Stimulated activated CD8-positive, alpha-beta memory T cell treated with anti-CD3 and anti-CD28 coated beads, Interleukin-15, amount 100 ng/mL, for 1 hour (primary cell): ENCODE data around the gene SLC66A2.

Source experiments
- DNase-seq: peaks from one replicate; pipeline ENCODE4 v3.0.0-alpha.2; 2020; ENCODE audit warnings: low read depth

SLC66A2 gene

GRCh38 chr18:79919089-79919488 is 32.4 kb downstream of the SLC66A2 start:
- DNase-seq: no peak

DNA sequence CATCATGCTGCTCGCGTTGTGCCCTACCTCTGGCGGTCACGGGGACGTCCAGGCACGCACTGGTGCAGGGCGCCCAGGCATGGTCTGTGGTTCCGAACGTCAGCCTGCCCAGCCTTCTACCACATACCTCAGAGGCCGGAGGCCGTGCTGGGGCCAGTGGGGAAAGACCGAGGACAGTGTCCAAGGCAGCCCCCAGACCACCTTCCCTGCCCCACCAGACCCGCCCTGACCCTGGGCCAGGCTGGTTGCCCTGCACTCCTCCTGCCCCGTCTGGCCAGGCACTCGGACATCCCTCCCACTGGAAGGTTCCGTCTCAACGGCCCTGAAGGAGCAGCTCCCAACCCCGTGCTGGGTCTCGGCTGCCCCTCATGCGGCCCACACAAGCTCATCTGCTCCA is 32.8 kb downstream of the SLC66A2 start:
- no peak for DNase-seq

DNA sequence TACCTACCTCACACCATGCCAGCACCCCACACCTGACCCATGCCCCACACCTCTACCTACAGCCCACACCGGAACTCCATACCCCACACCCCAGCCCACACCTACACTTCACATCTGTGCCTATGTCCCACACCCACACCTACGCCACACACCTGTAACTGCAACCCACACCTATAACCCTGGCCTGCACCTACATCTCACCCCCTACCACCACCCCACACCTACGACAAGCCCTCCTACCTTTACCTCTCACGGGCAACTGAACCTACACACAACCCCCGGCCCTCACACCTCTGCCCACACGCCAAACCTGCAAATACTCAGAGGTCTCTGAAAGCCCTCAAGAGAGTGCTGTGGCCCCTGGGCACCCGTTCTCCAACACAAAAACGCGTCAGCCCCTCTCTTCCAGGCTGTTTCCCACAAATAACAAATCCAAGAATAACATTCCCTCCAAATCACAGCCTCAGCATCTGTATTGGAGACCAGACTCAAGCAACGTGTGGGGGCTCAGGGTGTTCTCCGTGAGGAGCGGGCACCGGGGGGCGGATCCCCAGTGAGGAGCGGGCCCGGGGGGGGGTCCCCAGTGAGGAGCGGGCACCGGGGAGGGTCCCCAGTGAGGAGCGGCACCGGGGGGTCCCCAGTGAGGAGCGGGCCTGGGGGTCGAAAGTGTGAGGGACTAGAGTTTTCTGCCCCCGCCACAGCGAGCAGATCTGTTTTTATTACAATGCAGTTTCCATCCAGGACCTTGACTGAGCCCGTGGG is 33.4 kb downstream of the SLC66A2 start:
- no peak for DNase-seq

DNA sequence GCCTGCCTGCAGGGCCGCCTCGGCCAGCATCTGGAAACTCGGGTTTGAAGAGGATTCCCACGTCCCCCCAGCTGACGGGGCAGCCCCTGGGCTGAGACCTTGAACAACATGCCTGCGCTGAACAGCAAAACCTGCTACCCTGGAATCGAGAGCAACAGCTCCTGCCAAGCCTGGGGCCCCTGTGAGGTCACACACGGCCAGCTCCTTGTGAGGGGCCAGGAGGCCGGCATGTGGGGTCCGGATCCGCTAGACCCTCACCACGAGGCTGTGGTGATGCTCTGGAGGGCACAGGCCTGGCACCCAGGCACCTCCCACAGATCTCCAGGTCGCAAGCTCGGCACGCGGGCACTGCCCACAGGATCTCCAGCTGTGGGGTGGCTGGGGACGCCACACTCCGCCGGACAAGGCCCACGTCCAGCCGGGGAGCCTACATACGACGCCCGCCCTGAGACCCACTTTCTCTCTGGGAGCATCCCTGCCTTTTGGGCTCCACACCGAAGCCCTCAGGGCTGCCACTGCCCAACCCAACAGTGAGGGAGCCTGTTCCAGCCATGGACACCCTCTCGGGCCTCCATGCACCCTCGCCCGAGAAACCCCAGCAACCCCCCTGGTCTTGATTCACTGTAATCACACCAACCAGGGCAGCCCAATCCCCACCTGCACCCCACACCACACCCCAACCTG is 34.1 kb downstream of the SLC66A2 start:
- DNase-seq: no peak

DNA sequence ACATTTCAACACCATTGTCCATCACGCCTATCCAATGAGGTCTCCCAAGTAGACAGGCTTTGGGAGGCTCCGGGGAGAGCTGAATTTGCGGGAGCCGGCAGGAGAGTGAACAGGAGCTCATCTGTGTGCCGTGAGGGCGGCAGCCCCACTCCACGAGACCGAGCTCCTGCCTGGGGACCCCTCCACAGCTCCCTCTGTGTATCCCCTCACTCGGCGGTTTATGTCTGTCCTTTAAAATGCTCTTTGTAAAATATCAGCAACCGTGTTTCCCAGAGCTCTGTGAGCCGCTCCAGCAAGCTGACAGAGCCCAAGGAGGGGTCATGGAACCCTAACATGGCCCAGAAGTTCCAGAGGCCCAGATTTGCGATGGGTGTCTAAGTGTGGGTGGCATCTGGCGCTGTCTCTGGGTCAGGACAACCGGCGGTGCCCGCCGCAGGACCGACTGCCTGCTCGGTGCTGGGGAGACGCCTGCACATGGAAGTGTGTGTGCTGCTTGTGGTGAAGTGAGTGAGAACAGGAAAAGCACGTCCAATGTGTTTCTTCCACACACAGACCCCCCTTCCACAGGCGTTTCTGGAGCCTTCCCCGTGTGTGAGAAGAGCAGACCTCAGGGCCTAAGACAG is 34.8 kb downstream of the SLC66A2 start:
- DNase-seq: no peak

GRCh38 chr18:79916128-79916494 is 35.3 kb downstream of the SLC66A2 start:
- DNase-seq: no peak

DNA sequence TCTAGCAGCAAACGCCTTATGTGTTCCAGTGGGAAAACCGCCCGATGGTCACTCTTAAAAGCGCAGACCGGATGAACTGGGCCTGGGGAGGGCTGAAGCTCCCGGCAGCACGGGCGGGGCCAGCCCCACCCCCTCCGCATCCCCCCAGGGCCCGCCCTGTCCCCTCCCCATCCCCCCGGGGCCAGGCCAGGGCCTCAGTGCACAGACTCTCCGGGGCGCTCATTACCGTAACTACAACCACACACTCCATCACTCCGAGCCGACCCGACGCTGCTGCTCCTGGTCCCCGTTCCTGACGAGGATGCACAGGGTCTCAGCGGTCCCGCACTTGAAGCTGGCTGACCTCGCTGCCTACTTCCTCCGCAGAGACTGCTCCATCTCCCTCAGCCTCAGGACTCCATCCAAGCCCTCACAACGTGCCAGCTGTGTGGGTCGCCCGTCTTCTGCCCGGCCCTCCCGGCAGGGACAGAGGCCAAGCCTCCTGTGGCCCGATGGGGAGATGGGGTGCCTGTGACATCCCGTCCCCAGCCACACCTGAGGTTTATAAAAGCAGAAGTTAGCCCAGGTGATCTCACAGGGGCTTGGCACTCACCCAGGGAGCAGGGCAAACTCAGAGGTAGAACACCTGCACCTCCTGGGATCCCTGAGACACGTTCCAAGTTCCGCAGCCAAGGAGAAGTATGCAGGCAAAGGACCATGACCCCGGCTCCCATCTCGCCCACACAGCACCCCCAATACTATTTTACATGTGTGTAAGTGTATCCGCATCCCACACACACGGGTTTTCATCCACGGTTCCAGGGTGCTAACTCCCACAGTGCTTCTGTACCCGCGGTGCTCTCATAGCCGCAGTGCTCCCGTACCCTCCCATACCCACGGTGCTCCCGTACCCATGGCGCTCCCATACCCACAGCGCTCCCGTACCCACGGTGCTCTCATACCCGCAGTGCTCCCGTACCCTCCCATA is 36.0 kb downstream of the SLC66A2 start:
- DNase-seq: no peak

- no peak for DNase-seq
Observed at GRCh38 chr18:79914614-79915160, 36.8 kb downstream of the SLC66A2 start.

DNA sequence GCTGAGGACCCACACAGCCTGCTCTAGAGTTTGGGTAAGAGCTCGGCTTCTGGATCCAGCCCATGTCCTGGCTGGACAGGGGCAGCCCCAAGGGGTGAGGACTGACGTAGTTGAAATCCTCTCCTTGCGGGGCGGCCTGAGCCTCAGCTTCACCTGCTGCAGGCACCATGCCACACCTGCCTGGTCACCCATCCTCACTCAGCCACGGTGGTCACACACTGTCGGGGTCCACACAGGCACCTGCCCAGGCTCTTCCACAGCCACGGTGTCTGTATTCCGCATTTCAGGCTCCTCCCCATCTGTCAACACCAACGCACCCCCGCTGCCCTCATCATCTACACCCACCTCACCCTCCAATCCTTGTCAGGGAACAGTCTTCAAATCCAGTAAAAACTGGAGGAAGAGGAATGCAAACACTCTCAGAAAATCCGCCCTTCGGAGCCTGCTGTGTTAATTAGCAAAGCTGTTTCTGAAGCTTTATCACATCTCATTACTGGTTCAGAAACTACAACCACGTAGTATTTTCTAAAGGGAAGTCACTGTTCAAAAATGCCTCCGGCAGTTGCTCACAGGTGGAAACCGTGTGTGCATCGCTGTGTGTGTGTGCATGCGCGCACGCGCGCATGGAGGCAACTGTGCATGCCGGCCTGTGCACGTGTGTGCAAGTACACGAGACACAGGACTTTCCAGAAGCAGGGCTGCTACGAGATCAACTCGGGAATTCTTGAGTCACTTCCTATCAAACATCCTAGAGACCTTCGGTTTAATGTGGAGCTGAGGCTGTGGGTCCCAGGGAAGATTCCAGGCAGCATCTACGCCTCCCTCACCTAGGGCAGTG is 38.2 kb downstream of the SLC66A2 start:
- no peak for DNase-seq

DNA sequence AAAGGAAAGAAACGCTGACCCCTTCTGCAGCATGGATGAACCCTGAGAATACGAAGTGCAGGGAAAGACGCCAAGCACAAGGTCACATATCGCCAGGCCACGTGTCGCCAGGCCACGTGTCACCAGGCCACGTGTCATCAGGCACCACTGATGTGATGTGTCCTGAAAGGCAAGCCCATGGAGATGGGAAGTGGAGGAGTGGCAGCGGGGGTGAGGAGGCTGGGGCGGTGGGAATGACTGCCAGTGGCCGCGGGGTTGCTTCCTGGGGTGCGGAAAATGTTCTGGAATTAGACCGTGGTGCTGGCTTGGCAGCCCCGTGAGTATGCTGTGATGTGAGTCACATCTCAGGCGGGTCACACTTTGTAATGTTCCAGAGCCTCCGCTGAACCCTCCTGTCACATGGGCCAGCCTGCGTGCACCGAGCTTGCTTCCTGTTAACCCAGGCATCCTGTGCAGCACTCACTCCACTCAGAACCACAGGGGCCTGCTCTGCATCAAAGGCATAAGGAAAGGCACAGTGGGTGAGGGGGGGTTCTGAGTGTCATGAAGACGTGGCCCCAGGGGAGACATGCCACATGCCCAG is 39.0 kb downstream of the SLC66A2 start:
- no peak for DNase-seq

DNA sequence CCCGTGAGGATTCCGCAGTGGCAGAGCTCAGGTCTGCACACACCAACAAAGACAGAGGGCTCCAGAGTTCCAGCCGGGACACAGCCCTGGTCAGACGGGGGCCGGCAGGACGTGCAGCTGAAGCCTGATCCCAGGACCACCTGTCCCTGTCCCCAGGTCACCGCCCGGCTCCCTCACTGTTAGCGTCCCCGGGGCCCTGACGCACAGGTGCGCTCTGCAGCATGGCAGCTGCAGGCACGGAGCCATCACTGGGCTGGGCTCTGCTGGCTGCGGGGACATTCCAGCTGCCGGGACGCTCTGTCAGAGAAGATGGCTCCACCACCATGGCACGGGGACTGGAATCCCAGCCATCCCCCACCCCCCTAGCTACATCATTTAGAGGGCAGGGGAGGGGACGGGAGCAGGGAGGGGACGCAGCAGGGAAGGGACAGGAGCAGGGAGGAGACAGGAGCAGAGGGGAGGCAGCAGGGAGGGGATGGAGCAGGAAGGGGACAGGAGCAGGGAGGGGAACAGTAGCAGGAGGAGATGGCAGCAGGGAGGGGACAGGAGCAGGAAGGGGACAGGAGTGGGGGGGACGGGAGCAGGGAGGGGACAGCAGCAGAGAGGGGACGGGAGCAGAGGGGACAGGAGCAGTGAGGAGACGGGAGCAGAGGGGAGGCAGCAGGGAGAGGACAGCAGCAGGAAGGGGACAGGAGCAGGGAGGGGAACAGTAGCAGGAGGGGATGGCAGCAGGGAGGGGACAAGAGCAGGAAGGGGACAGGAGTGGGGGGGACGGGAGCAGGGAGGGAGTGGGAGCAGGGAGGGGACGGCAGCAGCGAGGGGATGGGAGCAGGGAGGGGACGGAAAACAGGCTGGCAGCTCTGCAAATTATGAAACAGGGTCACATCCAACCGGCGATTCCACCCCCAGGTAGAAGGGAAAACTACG is 39.8 kb downstream of the SLC66A2 start:
- DNase-seq: no peak

DNA sequence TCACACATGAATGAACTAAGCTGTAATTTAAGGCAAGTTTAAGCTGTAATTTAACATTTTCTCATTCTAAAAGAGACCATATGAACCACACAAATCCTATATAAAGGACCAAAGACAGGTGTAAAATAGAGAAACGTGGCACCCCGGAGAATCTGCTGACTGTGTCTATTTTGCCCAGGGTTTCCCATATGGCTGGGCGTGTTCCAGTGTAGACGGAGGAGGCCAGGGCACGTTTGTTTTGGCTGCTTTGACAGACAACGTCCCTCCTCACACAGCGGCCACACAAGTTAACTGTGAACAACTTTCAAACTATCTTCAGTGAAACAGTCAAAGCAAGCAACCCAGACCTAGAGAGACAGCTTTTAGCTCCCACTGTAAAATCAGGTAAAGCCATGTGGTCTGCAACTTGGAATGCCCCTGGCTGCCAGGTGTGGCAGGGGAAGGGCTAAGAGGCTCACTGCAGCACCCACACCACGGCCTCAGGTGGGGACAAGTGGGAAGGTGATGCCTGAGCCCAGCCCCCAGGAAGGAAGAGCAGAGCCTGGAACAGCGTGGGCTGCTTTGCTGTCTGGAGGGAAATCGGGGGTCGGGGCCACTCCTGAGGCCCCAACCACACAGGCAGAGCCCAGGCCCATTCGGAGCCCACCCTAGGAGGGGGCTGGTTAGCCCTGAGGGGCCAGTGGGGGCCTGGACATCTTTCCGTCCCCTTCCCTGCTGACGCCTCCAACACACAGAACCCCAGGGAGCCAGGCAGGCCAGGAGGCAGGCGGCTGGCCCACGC is 40.7 kb downstream of the SLC66A2 start:
- DNase-seq: no peak

GRCh38 chr18:79906706-79907105 is 44.7 kb downstream of the SLC66A2 start:
- no peak for DNase-seq

GRCh38 chr18:79905993-79906392 is 45.5 kb downstream of the SLC66A2 start:
- DNase-seq: no peak

DNA sequence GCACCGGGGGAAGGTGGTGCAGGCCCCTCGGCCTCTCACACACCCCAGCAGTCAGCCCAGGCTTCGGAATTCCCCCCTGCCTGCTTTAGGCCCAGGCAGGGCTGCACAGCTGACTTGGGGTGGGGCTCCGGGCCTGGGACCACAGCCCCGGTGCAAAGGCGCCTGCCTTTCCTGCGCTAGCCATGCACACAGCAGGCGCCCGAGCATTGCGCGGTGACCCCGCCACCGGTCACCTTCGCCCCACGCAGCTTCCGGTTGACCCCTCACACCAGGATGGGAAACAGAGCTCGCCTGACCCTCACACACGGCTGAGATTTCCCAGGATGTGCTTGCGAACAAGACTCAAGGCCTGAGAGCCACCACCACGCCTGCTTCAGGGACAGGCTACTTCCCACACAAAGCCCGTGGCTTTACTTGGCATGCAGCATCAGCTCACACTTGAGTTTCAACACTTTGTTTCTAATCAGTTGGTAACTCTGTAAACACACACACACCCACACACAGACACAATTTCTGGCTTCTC is 46.0 kb downstream of the SLC66A2 start:
- no peak for DNase-seq

DNA sequence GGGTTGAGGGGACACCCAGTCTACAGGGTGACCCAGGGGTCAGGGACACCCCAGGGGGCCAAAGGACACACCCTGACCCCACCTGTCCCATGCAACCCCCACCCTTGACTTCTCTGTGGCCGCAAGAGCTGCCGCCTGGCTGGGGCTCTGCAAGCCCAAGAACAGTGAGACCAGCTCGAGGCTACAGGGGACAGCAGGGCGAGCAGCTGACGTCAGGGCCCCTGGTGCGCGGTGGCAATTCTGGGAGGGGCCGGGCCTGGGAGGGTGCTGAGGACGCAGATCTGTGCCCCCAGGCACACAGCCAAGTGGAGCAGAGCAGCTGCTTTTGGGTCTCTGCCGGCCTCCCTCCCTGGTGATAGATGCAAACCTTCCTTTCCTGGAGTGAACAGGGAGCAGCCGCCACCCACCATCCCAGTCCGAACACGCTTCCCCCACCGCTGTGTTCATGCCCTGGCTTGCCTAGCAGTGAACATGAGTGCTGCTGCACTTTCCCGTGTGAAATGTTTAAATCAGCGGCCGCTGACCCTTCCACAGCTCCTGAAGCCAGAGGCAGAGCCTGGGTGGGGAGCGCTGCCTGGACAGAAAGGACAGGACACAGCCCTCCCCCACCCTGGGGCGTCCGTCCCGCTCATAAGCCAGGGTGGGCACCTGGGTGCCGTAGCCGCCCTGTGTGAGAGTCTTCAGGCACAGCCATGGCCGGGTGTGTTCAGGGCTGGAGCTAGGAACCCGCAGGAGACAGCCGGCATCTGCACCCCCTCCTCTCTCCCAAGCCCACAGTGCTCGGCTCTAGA is 46.9 kb downstream of the SLC66A2 start:
- DNase-seq: no peak

- no peak for DNase-seq
Observed at GRCh38 chr18:79903787-79904356, 47.6 kb downstream of the SLC66A2 start.
